ENCODE measurements around the gene ANK3. TPM values are rescaled to one million over a fixed set of nuclear protein-coding genes. Genes with fewer than 3 reads are reported as not detected.

Gene ANK3
- total RNA-seq, 3 donors from 2014 or later: 10.2 to 93.2 (median 57.4) TPM

- Histone ChIP-seq H3K9me3 (no peaks in the 10 kb centered on the region), H3K36me3 (no peaks in the 10 kb centered on the region), H3K4me3 (no peak overlapping the region), H3K27me3 (no peaks in the 10 kb centered on the region), H3K4me1 (no peaks in the 10 kb centered on the region), H3K27ac (no peak overlapping the region)
- no peak for TF ChIP-seq POLR2A (IDR thresholded peaks at IDR 0.05)
- TF ChIP-seq CTCF (IDR thresholded peaks at IDR 0.05): no peak
- no peak for TF ChIP-seq POLR2AphosphoS5 (IDR thresholded peaks at IDR 0.05)
- intact Hi-C loops (cut with DNase I; ENCODE audit: low total_unique reads): no loop called here
- DNase-seq (ENCODE audit: low spot score in 2 of 2): no peak
Measured at GRCh38 chr10:60171436-60172013, 218.2 kb downstream of the ANK3 start.

GRCh38 chr10:60170250-60170649, 219.4 kb downstream of the ANK3 start:
- TF ChIP-seq POLR2AphosphoS5 (IDR thresholded peaks at IDR 0.05) (no peak), POLR2A (IDR thresholded peaks at IDR 0.05) (no peak), CTCF (IDR thresholded peaks at IDR 0.05) (no peak)
- H3K4me3 ChIP-seq: no peak overlapping the region
- H3K36me3 ChIP-seq: no peaks in the 10 kb centered on the region
- intact Hi-C loops (cut with DNase I; ENCODE audit: low total_unique reads): no loop called here
- H3K4me1 ChIP-seq: no peaks in the 10 kb centered on the region
- no peaks in the 10 kb centered on the region for H3K27me3 ChIP-seq
- no peak for DNase-seq (ENCODE audit: low spot score in 2 of 2)
- H3K9me3 ChIP-seq: no peaks in the 10 kb centered on the region
- H3K27ac ChIP-seq: no peak overlapping the region

GRCh38 chr10:60169111-60169510, 220.6 kb downstream of the ANK3 start:
- Histone ChIP-seq H3K27me3 (no peaks in the 10 kb centered on the region), H3K4me1 (no peaks in the 10 kb centered on the region), H3K36me3 (no peaks in the 10 kb centered on the region), H3K4me3 (no peak overlapping the region), H3K9me3 (no peaks in the 10 kb centered on the region), H3K27ac (no peak overlapping the region)
- TF ChIP-seq POLR2AphosphoS5 (IDR thresholded peaks at IDR 0.05) (no peak), CTCF (IDR thresholded peaks at IDR 0.05) (no peak), POLR2A (IDR thresholded peaks at IDR 0.05) (no peak)
- DNase-seq (ENCODE audit: low spot score in 2 of 2): no peak
- intact Hi-C loops (cut with DNase I; ENCODE audit: low total_unique reads): no loop called here

- no peak for TF ChIP-seq POLR2AphosphoS5 (IDR thresholded peaks at IDR 0.05)
- TF ChIP-seq CTCF (IDR thresholded peaks at IDR 0.05): no peak
- TF ChIP-seq POLR2A (IDR thresholded peaks at IDR 0.05): no peak
- Histone ChIP-seq H3K36me3 (no peaks in the 10 kb centered on the region), H3K9me3 (no peaks in the 10 kb centered on the region), H3K4me3 (peak overlapping the region in 1 of 3 donors; percentile 5), H3K27me3 (no peaks in the 10 kb centered on the region), H3K4me1 (no peaks in the 10 kb centered on the region), H3K27ac (no peak overlapping the region)
- intact Hi-C loops (cut with DNase I; ENCODE audit: low total_unique reads): no loop called here
- DNase-seq (ENCODE audit: low spot score in 2 of 2): no peak
Measured at GRCh38 chr10:60167050-60167449, 222.6 kb downstream of the ANK3 start.

GRCh38 chr10:60163786-60164185, 225.9 kb downstream of the ANK3 start:
- H3K27me3 ChIP-seq: no peaks in the 10 kb centered on the region
- H3K4me1 ChIP-seq: no peaks in the 10 kb centered on the region
- DNase-seq (ENCODE audit: low spot score in 2 of 2): no peak
- TF ChIP-seq POLR2AphosphoS5 (IDR thresholded peaks at IDR 0.05) (no peak), CTCF (IDR thresholded peaks at IDR 0.05) (no peak), POLR2A (IDR thresholded peaks at IDR 0.05) (no peak)
- no peak overlapping the region for H3K27ac ChIP-seq
- H3K36me3 ChIP-seq: no peaks in the 10 kb centered on the region
- intact Hi-C loops (cut with DNase I; ENCODE audit: low total_unique reads): loop anchor here (5.0 kb wide), 1 partner anchor 171 kb away; no protein-coding TSS in a partner anchor
- H3K4me3 ChIP-seq: no peak overlapping the region
- peaks cover 0 to 10% of the 10 kb centered on the region in 2 donors for H3K9me3 ChIP-seq

All from breast epithelium (tissue), 4 donors.